Measurements from ENCODE around the gene DTX3. TPM values are rescaled to one million over a fixed set of nuclear protein-coding genes. Genes with fewer than 3 reads are reported as not detected.

Gene DTX3
- total and polyA plus RNA-seq, 2 of the 13 experiments (the other 11 are each of a cell fraction or from before 2014, with no cell fraction given) = 9.0 to 27.2 TPM

DNA sequence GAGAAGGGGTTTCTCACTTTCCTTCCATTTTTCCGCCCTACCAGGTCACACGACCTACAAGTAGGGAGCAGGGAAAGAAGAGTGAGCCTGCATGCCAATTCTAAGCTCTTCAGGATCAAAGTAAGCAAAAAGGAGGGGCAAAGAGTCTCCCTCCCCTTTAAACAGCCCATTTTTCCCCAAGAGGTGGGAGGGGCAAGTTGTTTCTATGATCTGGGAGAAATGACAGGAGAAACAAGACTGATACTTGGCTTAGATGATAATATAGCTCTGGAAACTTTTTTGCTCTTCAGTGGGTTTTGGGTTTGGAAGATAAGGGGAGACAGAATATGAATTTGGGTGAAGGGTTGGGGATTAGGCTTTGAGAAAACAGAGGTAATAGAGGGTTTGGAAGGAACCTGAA is 1.8 kb downstream of the DTX3 start:
- DNase-seq (ENCODE audit: low spot score) (no peak), FAIRE-seq (no peak), ATAC-seq (no peak)
- no peak overlapping the region for H3K4me3 ChIP-seq (replicated peaks in 1 of 3; ENCODE audit: insufficient read depth in 1 of 3, low read depth in 2 of 3, low read length in 3 of 3)
- H3K27me3 ChIP-seq (ENCODE audit: control insufficient read depth in 1 of 2, insufficient read depth in 2 of 2, low read length in 2 of 2) = peaks cover 0 to 22% of the 10 kb centered on the region in 2 experiments; a peak in 2 of 5 replicates
- no peaks in the 10 kb centered on the region; the same call in 1 of the 2 replicates for H4K20me1 ChIP-seq (ENCODE audit: insufficient read depth, low read length)
- no peak overlapping the region for H2AFZ ChIP-seq (ENCODE audit: low read length)
- TF ChIP-seq MAFF (IDR thresholded peaks at IDR 0.05; ENCODE audit: low read depth, low read length) (no peak), MLXIP (CRISPR knock-in tag; IDR thresholded peaks at IDR 0.05; ENCODE audit: borderline replicate concordance) (no peak), ZNF383 (CRISPR knock-in tag; IDR thresholded peaks at IDR 0.05; ENCODE audit: borderline replicate concordance) (no peak), ZNF33A (CRISPR knock-in tag; IDR thresholded peaks at IDR 0.05; ENCODE audit: borderline replicate concordance) (no peak), ZNF841 (CRISPR knock-in tag; IDR thresholded peaks at IDR 0.05; ENCODE audit: borderline replicate concordance) (no peak), NFAT5 (CRISPR knock-in tag; IDR thresholded peaks at IDR 0.05) (no peak), YEATS2 (CRISPR knock-in tag; IDR thresholded peaks at IDR 0.05; ENCODE audit: borderline replicate concordance) (no peak), STAG1 (CRISPR knock-in tag; IDR thresholded peaks at IDR 0.05) (no peak), PHF20 (CRISPR knock-in tag; IDR thresholded peaks at IDR 0.05) (no peak), TOE1 (CRISPR knock-in tag; IDR thresholded peaks at IDR 0.05) (no peak), DNMT1 (CRISPR knock-in tag; IDR thresholded peaks at IDR 0.05) (no peak), ZNF263 (CRISPR knock-in tag; IDR thresholded peaks at IDR 0.05) (no peak), HNRNPLL (IDR thresholded peaks at IDR 0.05; ENCODE audit: low read depth, low read length, poor library complexity, severe bottlenecking) (no peak), BORCS8-MEF2B (CRISPR knock-in tag; IDR thresholded peaks at IDR 0.05) (no peak), KLF12 (CRISPR knock-in tag; IDR thresholded peaks at IDR 0.05; ENCODE audit: borderline replicate concordance) (no peak)
- TF ChIP-seq, protein P1, sequence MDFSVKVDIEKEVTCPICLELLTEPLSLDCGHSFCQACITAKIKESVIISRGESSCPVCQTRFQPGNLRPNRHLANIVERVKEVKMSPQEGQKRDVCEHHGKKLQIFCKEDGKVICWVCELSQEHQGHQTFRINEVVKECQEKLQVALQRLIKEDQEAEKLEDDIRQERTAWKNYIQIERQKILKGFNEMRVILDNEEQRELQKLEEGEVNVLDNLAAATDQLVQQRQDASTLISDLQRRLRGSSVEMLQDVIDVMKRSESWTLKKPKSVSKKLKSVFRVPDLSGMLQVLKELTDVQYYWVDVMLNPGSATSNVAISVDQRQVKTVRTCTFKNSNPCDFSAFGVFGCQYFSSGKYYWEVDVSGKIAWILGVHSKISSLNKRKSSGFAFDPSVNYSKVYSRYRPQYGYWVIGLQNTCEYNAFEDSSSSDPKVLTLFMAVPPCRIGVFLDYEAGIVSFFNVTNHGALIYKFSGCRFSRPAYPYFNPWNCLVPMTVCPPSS (IDR thresholded peaks at IDR 0.05) = no peak
- H3K36me3 ChIP-seq (replicated peaks in 1 of 2; ENCODE audit: control insufficient read depth in 1 of 2, insufficient read depth in 2 of 2, low read length in 2 of 2) = peaks cover 2 to 7% of the 10 kb centered on the region in 2 experiments; a peak in 2 of 5 replicates
- intact Hi-C loops (cut with micrococcal nuclease; ENCODE audit: unreplicated experiment) = no loop called here
- in situ Hi-C loops (cut with HindIII; ENCODE audit: extremely low pct_ligation_motif_present, low pct_unique_long_range_greater_than_20kb) = no loop called here
- WGBS (ENCODE audit: low lambda C conversion rate) = 69% methylated on average over 2 of the region's 2 CpGs
- H3K4me2 ChIP-seq (ENCODE audit: low read depth, low read length) = no peak overlapping the region
- no peak overlapping the region for H3K27ac ChIP-seq (ENCODE audit: extremely low read length, insufficient read depth, low read length)
- BruUV-seq (replicated peaks) = no TSS peak
- CTCF ChIA-PET (ENCODE audit: low intra/inter-chr PET ratio, low total read pairs) = no interaction called here
- no peaks in the 10 kb centered on the region for H3K9me3 ChIP-seq (ENCODE audit: low read length)
- peaks cover 38% of the 10 kb centered on the region for H3K4me1 ChIP-seq (ENCODE audit: insufficient read depth, low read length)
- H3K9ac ChIP-seq (ENCODE audit: insufficient read depth, low read depth, low read length) = no peak overlapping the region
- no peaks in the 10 kb centered on the region for H3K79me2 ChIP-seq (ENCODE audit: insufficient read depth, low read length)
- POLR2A ChIA-PET = interaction anchor here (1.8 to 5.4 kb wide), 2 partner anchors 15 to 30 kb away, joined by 7 to 26 read pairs; partner anchors contain the start of gene PIP4K2C

All from HepG2 (cell line).